ENCODE results near the gene AKAP9.

DNA sequence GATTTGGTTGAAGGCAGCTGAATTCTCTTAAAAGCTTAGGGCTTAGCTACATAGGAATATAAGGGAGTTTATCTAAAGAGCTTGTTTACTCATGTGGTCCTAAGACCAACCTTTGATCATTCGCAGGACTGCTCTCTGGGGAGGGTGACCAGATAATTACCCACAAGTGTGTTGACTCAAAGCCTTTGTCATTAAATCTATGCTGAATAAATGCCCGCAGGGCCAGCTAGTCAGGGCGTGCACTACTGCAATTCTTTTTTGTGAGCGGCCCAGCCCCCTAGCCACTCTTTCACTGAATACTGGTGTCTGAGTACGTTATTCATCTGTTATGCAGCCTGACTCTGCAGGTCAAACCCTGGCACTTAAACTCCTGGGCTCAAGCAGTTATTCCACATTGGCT is 69.6 kb downstream of the AKAP9 start:
- TF ChIP-seq, protein P1, sequence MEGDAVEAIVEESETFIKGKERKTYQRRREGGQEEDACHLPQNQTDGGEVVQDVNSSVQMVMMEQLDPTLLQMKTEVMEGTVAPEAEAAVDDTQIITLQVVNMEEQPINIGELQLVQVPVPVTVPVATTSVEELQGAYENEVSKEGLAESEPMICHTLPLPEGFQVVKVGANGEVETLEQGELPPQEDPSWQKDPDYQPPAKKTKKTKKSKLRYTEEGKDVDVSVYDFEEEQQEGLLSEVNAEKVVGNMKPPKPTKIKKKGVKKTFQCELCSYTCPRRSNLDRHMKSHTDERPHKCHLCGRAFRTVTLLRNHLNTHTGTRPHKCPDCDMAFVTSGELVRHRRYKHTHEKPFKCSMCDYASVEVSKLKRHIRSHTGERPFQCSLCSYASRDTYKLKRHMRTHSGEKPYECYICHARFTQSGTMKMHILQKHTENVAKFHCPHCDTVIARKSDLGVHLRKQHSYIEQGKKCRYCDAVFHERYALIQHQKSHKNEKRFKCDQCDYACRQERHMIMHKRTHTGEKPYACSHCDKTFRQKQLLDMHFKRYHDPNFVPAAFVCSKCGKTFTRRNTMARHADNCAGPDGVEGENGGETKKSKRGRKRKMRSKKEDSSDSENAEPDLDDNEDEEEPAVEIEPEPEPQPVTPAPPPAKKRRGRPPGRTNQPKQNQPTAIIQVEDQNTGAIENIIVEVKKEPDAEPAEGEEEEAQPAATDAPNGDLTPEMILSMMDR (IDR thresholded peaks at IDR 0.05), result no peak
- TF ChIP-seq POLR2A (IDR thresholded peaks at IDR 0.05), result no peak

Measured in Peyer's patch (tissue), 4 donors.